HG02840 (cell line): Measurements from ENCODE around the gene OR2AT4.
"Not testable (repeated sequence)": the region's sequence is repeated elsewhere in the genome, so short reads cannot be mapped to it uniquely, and the experiment has no call there.

Source experiments
- ATAC-seq: cut with Tn5 transposase; IDR thresholded peaks from one replicate; pipeline ENCODE4 v1.9.1; 2021; ENCODE audit warnings: mild to moderate bottlenecking, moderate library complexity, moderate number of reproducible peaks; ENCODE audit not compliant: unreplicated experiment, low FRiP score

OR2AT4 gene

DNA sequence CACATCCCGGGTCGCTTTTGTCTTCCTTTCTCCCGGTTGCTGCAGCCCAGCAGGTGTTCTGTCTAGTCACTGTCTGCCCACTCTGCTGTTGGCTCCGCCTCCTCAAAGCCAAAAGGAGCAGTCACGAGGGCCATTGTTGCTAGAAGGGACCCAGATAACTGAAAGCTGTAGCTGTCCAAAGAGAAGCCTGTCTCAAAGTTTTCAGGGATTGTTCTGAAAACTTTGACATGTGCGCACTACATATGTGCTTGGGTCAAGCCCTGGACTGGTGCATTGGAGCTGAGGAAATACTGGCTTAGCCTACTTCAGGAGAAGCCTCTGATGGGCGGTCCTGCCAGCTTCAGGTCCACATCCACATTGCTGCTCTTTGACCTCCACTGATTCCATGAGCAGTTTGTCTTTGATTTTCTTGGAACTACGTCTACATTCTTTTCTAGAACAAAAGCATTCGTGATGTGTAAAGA lies 8.8 kb upstream of the OR2AT4 start:
- ATAC-seq: no peak

DNA sequence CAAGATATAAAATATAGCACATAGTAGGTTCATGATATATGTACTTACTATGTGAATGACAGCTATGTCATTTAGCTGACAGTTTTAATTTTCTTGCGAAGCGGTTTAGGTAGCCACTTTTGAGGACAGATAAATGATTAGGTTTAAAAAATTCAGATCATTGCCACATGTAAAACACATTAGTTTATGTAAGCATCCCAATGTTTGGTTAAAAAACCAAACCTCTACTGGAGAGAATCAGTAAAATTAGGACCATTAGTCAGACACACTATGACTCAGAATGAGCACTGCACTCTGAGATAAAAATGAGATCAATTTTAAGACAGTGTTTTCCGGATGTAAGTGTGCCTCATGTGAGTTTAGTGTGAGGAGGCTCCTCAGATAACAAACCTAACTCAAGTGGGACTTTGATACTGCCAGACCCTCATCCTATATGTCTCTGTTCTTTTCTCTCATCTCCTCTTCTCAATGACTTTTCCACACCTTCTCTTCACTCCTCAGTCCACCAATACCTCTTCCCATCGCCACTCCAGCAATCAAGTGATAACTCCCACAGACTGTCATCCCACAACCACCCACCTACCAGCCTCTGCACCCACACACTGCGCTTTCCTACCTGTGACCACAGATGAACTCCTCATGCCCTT lies 6.8 kb upstream of the OR2AT4 start:
- no peak for ATAC-seq

GRCh38 chr11:75101424-75102128 lies 4.9 kb upstream of the OR2AT4 start:
- no peak for ATAC-seq

DNA sequence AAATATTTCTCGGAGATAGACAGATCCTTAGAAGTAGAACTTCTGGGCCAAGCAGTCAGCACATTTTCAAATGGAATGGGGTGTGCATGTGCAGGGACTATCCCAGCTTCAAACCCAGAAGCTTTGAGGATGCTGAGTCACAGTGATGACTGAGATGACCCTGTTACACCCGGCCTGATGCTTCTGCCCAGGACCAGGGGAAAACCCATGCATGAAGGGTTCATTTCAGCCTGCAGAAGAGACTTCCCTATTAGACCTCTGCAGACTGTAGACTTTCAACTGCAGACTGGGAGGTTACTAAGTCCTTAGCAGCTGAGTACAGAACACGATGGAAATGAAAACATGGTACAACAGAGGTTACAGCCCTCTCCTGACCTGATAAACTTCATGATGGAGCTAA lies 3.6 kb upstream of the OR2AT4 start:
- peak; percentile 83 for ATAC-seq

- ATAC-seq: no peak
Observed at GRCh38 chr11:75099635-75100034, 3.0 kb upstream of the OR2AT4 start.

GRCh38 chr11:75098835-75099439 lies 2.3 kb upstream of the OR2AT4 start:
- ATAC-seq: not testable (repeated sequence)

DNA sequence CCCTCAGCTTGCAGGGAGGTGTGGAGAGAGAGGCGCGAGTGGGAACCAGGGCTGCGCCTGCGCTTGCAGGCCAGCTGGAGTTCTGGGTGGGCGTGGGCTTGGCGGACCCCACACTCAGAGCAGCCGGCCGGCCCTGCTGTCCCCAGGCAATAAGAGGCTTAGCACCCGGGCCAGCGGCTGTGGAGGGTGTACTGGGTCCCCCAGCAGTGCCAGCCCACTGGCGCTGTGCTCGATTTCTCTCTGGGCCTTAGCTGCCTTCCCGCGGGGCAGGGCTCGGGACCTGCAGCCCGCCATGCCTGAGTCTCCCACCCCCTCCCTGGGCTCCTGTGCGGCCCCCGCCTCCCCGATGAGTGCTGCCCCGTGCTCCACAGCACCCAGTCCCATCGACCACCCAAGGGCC lies 1.5 kb upstream of the OR2AT4 start:
- not testable (repeated sequence) for ATAC-seq

GRCh38 chr11:75097173-75097557 lies 489 bp upstream of the OR2AT4 start:
- ATAC-seq: no peak

- ATAC-seq: not testable (repeated sequence)
Observed at GRCh38 chr11:75094382-75094781, 2.3 kb downstream of the OR2AT4 start.

- no peak for ATAC-seq
Observed at GRCh38 chr11:75090671-75091177, 6.0 kb downstream of the OR2AT4 start.

GRCh38 chr11:75087319-75088305 lies 9.1 kb downstream of the OR2AT4 start:
- no peak for ATAC-seq

- ATAC-seq: no peak
Observed at GRCh38 chr11:75084883-75085282, 11.8 kb downstream of the OR2AT4 start.

DNA sequence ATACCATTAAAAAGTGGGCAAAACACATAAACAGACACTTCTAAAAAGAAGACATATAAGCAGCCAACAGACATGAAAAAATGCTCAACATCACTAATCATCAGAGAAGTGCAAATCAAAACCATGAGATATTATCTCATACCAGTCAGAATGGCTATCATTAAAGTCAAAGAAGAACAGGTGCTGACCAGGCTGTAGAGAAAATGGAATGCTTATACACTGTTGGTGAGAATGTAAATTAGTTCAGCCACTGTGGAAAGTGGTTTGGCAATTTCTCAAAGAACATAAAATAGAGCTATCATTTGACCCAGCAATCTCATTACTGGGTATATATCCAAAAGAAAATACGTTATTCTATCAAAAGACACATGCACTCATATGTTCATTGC lies 13.5 kb downstream of the OR2AT4 start:
- no peak for ATAC-seq

- no peak for ATAC-seq
Observed at GRCh38 chr11:75082601-75083216, 14.0 kb downstream of the OR2AT4 start.

GRCh38 chr11:75079546-75079945 lies 17.1 kb downstream of the OR2AT4 start:
- ATAC-seq: no peak

GRCh38 chr11:75078233-75078632 lies 18.4 kb downstream of the OR2AT4 start:
- ATAC-seq: no peak

DNA sequence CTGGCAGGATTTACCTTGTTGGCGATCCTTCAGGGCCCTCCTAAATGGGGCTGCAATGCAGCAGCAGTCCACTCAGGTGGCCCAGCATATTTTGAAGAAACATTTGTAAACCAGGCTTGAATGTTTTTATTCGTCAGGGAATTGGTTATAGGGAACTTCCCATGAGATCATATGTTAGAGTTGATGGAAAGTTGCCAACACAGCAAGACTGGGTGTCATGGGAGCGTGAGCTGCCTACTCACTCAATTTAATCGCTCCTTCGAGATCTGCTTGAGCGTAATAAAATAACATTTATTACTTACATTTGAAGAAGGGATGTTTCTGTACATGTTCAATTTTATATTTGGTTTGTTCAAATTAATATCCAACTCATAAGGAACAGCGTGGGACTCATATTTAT lies 19.4 kb downstream of the OR2AT4 start:
- ATAC-seq: no peak

DNA sequence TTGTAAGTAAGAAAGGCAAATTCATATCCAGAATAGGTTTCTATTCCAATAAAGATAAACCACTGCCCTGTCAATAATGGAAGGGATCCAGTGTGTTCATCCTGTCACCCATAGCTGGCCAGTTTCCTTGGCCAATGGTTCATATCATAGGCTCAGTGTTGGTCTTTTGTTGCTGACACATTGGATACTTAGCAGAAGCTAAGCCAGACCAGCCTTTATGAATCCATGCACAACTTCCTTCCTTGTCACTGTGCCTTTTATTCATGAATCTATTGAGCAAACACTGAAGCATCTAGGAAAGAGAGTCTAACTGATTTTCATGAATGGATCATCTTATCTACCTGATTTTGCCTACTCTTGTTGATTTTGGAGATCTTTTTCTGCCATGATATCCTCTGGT lies 20.0 kb downstream of the OR2AT4 start:
- ATAC-seq: no peak

DNA sequence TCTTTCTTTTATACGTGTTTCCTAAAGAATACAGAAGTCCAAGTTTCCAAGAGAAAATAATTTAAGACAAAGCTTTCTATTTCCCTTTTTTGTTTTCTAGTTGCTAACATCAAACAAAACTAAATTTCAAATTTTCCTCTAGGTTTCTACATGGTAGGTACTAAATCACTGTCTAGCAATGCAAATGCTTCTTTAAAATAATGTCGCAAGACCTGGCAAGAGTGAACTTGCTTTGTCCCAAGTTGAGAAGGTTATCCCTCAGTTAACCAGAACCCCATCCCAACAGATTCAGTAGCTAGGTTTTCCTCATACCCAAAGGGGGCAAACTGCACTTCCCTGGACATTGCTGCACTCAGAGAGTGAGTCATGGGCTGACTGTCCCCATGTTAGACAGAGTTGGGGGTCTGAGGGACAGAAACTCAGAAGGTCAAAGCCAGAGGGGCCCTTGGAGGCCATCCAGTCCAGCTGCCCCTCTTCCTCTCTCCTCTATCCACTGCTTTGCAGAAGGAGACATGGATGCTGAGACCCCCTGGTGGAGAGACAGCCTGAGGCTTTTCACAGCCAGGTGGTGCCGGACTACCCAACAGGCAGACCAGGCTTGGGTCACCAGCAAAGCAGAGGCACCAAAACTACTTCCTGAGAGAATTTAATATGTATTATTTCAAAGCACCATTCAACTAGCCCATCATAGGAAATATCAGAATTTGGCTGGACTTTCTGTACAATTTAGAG lies 23.1 kb downstream of the OR2AT4 start:
- ATAC-seq: no peak
